ENCODE results near the gene SKIC3. TPM values are rescaled to one million over a fixed set of nuclear protein-coding genes. Genes with fewer than 3 reads are reported as not detected.

SKIC3 gene
- total RNA-seq, 1 donor: 177 TPM

- no peaks in the 10 kb centered on the region for H3K36me3 ChIP-seq (ENCODE audit: insufficient read depth, low read length)
- peak; percentile 79 for DNase-seq (ENCODE audit: insufficient read length, low spot score, missing footprints)
- no peaks in the 10 kb centered on the region for H3K9me3 ChIP-seq (ENCODE audit: low read depth, low read length)
- no peaks in the 10 kb centered on the region for H3K27me3 ChIP-seq (ENCODE audit: insufficient read depth, low read length)
- peaks cover 27% of the 10 kb centered on the region for H3K4me1 ChIP-seq (ENCODE audit: insufficient read depth, low read length)
- no peak overlapping the region for H3K4me3 ChIP-seq (ENCODE audit: insufficient read depth, low read length)
- TF ChIP-seq CTCF (IDR thresholded peaks at IDR 0.05; ENCODE audit: extremely low read depth, low read depth, low read length): no peak
- H3K27ac ChIP-seq (ENCODE audit: low read depth, low read length): peak overlapping the region; percentile 91
- H3K4me2 ChIP-seq (ENCODE audit: insufficient read depth, low read length): peak overlapping the region; percentile 57
- H4K20me1 ChIP-seq (ENCODE audit: insufficient read depth, low read length): no peaks in the 10 kb centered on the region
- no peaks in the 10 kb centered on the region for H3K79me2 ChIP-seq (ENCODE audit: insufficient read depth, low read length)
- H2AFZ ChIP-seq (ENCODE audit: low read length): no peak overlapping the region
Observed at GRCh38 chr5:95591490-95591901, 36.7 kb upstream of the SKIC3 start.

GRCh38 chr5:95590880-95591279 is 36.1 kb upstream of the SKIC3 start:
- H3K36me3 ChIP-seq (ENCODE audit: insufficient read depth, low read length): no peaks in the 10 kb centered on the region
- no peak overlapping the region for H3K4me3 ChIP-seq (ENCODE audit: insufficient read depth, low read length)
- peaks cover 27% of the 10 kb centered on the region for H3K4me1 ChIP-seq (ENCODE audit: insufficient read depth, low read length)
- no peaks in the 10 kb centered on the region for H3K27me3 ChIP-seq (ENCODE audit: insufficient read depth, low read length)
- no peaks in the 10 kb centered on the region for H4K20me1 ChIP-seq (ENCODE audit: insufficient read depth, low read length)
- TF ChIP-seq CTCF (IDR thresholded peaks at IDR 0.05; ENCODE audit: extremely low read depth, low read depth, low read length): no peak
- H3K79me2 ChIP-seq (ENCODE audit: insufficient read depth, low read length): no peaks in the 10 kb centered on the region
- peak overlapping the region; percentile 13 for H2AFZ ChIP-seq (ENCODE audit: low read length)
- no peak for DNase-seq (ENCODE audit: insufficient read length, low spot score, missing footprints)
- H3K4me2 ChIP-seq (ENCODE audit: insufficient read depth, low read length): peak overlapping the region; percentile 57
- no peaks in the 10 kb centered on the region for H3K9me3 ChIP-seq (ENCODE audit: low read depth, low read length)
- peak overlapping the region; percentile 91 for H3K27ac ChIP-seq (ENCODE audit: low read depth, low read length)

- Histone ChIP-seq H3K27me3 (ENCODE audit: insufficient read depth, low read length) (no peaks in the 10 kb centered on the region), H3K79me2 (ENCODE audit: insufficient read depth, low read length) (no peaks in the 10 kb centered on the region), H3K36me3 (ENCODE audit: insufficient read depth, low read length) (no peaks in the 10 kb centered on the region), H3K4me1 (ENCODE audit: insufficient read depth, low read length) (no peaks in the 10 kb centered on the region), H3K4me3 (ENCODE audit: insufficient read depth, low read length) (no peak overlapping the region), H3K9me3 (ENCODE audit: low read depth, low read length) (no peaks in the 10 kb centered on the region), H4K20me1 (ENCODE audit: insufficient read depth, low read length) (no peaks in the 10 kb centered on the region), H3K27ac (ENCODE audit: low read depth, low read length) (no peak overlapping the region), H3K4me2 (ENCODE audit: insufficient read depth, low read length) (no peak overlapping the region), H2AFZ (ENCODE audit: low read length) (no peak overlapping the region)
- DNase-seq (ENCODE audit: insufficient read length, low spot score, missing footprints): no peak
- TF ChIP-seq CTCF (IDR thresholded peaks at IDR 0.05; ENCODE audit: extremely low read depth, low read depth, low read length): no peak
Observed at GRCh38 chr5:95583992-95584391, 29.2 kb upstream of the SKIC3 start.

- H3K9me3 ChIP-seq (ENCODE audit: low read depth, low read length): no peaks in the 10 kb centered on the region
- no peak overlapping the region for H3K4me2 ChIP-seq (ENCODE audit: insufficient read depth, low read length)
- H3K4me3 ChIP-seq (ENCODE audit: insufficient read depth, low read length): no peak overlapping the region
- H4K20me1 ChIP-seq (ENCODE audit: insufficient read depth, low read length): no peaks in the 10 kb centered on the region
- DNase-seq (ENCODE audit: insufficient read length, low spot score, missing footprints): no peak
- no peak for TF ChIP-seq CTCF (IDR thresholded peaks at IDR 0.05; ENCODE audit: extremely low read depth, low read depth, low read length)
- H3K27ac ChIP-seq (ENCODE audit: low read depth, low read length): no peak overlapping the region
- no peak overlapping the region for H2AFZ ChIP-seq (ENCODE audit: low read length)
- no peaks in the 10 kb centered on the region for H3K79me2 ChIP-seq (ENCODE audit: insufficient read depth, low read length)
- no peaks in the 10 kb centered on the region for H3K27me3 ChIP-seq (ENCODE audit: insufficient read depth, low read length)
- H3K36me3 ChIP-seq (ENCODE audit: insufficient read depth, low read length): no peaks in the 10 kb centered on the region
- no peaks in the 10 kb centered on the region for H3K4me1 ChIP-seq (ENCODE audit: insufficient read depth, low read length)
Observed at GRCh38 chr5:95581576-95581975, 26.8 kb upstream of the SKIC3 start.
